ENCODE results near the gene KRT17. TPM values are rescaled to one million over a fixed set of nuclear protein-coding genes. Genes with fewer than 3 reads are reported as not detected.

KRT17 gene
- total and polyA plus RNA-seq, 9 of the 15 experiments (the other 6 are each of a cell fraction or from before 2014, with no cell fraction given), result 0.23 to 0.25 TPM; not detected in 7

- TF ChIP-seq SIN3A (IDR thresholded peaks at IDR 0.05; ENCODE audit: borderline replicate concordance in 2 of 2, control insufficient read depth in 1 of 2, low read depth in 2 of 2, low read length in 2 of 2) (no peak), POLR2B (IDR thresholded peaks at IDR 0.05; ENCODE audit: low read depth, partially characterized antibody) (no peak), ZNF766 (CRISPR knock-in tag; conservative IDR thresholded peaks at IDR 0.05) (0 out of 2 replicates have a peak, but pooled peaks have one; percentile 18), HNRNPLL (IDR thresholded peaks at IDR 0.05; ENCODE audit: low read depth, low read length, poor library complexity, severe bottlenecking) (peak; percentile 61), GABPB1 (CRISPR knock-in tag; IDR thresholded peaks at IDR 0.05) (no peak), CUX1 (CRISPR knock-in tag; IDR thresholded peaks at IDR 0.05) (no peak), TEAD2 (tag; IDR thresholded peaks at IDR 0.05) (no peak), NFYB (IDR thresholded peaks at IDR 0.05; ENCODE audit: extremely low read depth, insufficient read length) (no peak), ERF (CRISPR knock-in tag; IDR thresholded peaks at IDR 0.05) (no peak), ZNF23 (CRISPR knock-in tag; IDR thresholded peaks at IDR 0.05) (no peak), ZNF696 (CRISPR knock-in tag; conservative IDR thresholded peaks at IDR 0.05) (no peak), RB1 (IDR thresholded peaks at IDR 0.05; ENCODE audit: low read depth) (peak; percentile 75), CXXC5 (CRISPR knock-in tag; IDR thresholded peaks at IDR 0.05) (peak; percentile 71), ELF1 (tag; IDR thresholded peaks at IDR 0.05) (no peak), ZNF668 (CRISPR knock-in tag; IDR thresholded peaks at IDR 0.05) (0 out of 2 replicates have a peak, but pooled peaks have one; percentile 11), ZNF12 (CRISPR knock-in tag; IDR thresholded peaks at IDR 0.05) (no peak), XRCC5 (IDR thresholded peaks at IDR 0.05; ENCODE audit: low read depth, low read length) (peak; percentile 86), ZNF764 (CRISPR knock-in tag; IDR thresholded peaks at IDR 0.05; ENCODE audit: low read depth) (no peak), HDGF (IDR thresholded peaks at IDR 0.05) (no peak)
- TF ChIP-seq, protein P1, sequence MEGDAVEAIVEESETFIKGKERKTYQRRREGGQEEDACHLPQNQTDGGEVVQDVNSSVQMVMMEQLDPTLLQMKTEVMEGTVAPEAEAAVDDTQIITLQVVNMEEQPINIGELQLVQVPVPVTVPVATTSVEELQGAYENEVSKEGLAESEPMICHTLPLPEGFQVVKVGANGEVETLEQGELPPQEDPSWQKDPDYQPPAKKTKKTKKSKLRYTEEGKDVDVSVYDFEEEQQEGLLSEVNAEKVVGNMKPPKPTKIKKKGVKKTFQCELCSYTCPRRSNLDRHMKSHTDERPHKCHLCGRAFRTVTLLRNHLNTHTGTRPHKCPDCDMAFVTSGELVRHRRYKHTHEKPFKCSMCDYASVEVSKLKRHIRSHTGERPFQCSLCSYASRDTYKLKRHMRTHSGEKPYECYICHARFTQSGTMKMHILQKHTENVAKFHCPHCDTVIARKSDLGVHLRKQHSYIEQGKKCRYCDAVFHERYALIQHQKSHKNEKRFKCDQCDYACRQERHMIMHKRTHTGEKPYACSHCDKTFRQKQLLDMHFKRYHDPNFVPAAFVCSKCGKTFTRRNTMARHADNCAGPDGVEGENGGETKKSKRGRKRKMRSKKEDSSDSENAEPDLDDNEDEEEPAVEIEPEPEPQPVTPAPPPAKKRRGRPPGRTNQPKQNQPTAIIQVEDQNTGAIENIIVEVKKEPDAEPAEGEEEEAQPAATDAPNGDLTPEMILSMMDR (IDR thresholded peaks at IDR 0.05 in 2 of 3, conservative IDR thresholded peaks at IDR 0.05 in 1 of 3; ENCODE audit: insufficient read depth in 2 of 3, low read depth in 1 of 3, low read length in 3 of 3), result peak; percentile 92 to 97 (median 95)
- TF ChIP-seq, protein P2, sequence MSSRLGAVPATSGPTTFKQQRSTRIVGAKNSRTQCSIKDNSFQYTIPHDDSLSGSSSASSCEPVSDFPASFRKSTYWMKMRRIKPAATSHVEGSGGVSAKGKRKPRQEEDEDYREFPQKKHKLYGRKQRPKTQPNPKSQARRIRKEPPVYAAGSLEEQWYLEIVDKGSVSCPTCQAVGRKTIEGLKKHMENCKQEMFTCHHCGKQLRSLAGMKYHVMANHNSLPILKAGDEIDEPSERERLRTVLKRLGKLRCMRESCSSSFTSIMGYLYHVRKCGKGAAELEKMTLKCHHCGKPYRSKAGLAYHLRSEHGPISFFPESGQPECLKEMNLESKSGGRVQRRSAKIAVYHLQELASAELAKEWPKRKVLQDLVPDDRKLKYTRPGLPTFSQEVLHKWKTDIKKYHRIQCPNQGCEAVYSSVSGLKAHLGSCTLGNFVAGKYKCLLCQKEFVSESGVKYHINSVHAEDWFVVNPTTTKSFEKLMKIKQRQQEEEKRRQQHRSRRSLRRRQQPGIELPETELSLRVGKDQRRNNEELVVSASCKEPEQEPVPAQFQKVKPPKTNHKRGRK (tag; IDR thresholded peaks at IDR 0.05), result no peak
These were observed 42.4 kb upstream of the KRT17 start (continued) for GRCh38 chr17:41666708-41667279.
